Measurements from ENCODE around the gene ELF1.

The ELF1 gene

GRCh38 chr13:40922437-40923040 lies 96.6 kb downstream of the ELF1 start:
- TF ChIP-seq TAF1 (IDR thresholded peaks at IDR 0.05; ENCODE audit: borderline replicate concordance, insufficient read depth, low read length) (no peak), SIN3A (IDR thresholded peaks at IDR 0.05; ENCODE audit: borderline replicate concordance, insufficient read depth, low read length) (no peak), REST (IDR thresholded peaks at IDR 0.05; ENCODE audit: insufficient read depth in 1 of 2, low read depth in 2 of 2, low read length in 2 of 2) (no peak), FOXP2 (optimal IDR thresholded peaks at IDR 0.05; ENCODE audit: borderline replicate concordance, extremely low read depth, extremely low read length, insufficient read depth) (no peak), POLR2AphosphoS5 (IDR thresholded peaks at IDR 0.05; ENCODE audit: low read depth, low read length) (no peak)

GRCh38 chr13:40920826-40921225 lies 98.3 kb downstream of the ELF1 start:
- TF ChIP-seq TAF1 (IDR thresholded peaks at IDR 0.05; ENCODE audit: borderline replicate concordance, insufficient read depth, low read length), result no peak
- TF ChIP-seq FOXP2 (optimal IDR thresholded peaks at IDR 0.05; ENCODE audit: borderline replicate concordance, extremely low read depth, extremely low read length, insufficient read depth), result no peak
- TF ChIP-seq REST (IDR thresholded peaks at IDR 0.05; ENCODE audit: insufficient read depth in 1 of 2, low read depth in 2 of 2, low read length in 2 of 2), result no peak
- no peak for TF ChIP-seq SIN3A (IDR thresholded peaks at IDR 0.05; ENCODE audit: borderline replicate concordance, insufficient read depth, low read length)
- TF ChIP-seq POLR2AphosphoS5 (IDR thresholded peaks at IDR 0.05; ENCODE audit: low read depth, low read length), result no peak

- TF ChIP-seq FOXP2 (optimal IDR thresholded peaks at IDR 0.05; ENCODE audit: borderline replicate concordance, extremely low read depth, extremely low read length, insufficient read depth), result no peak
- TF ChIP-seq REST (IDR thresholded peaks at IDR 0.05; ENCODE audit: insufficient read depth in 1 of 2, low read depth in 2 of 2, low read length in 2 of 2), result no peak
- no peak for TF ChIP-seq TAF1 (IDR thresholded peaks at IDR 0.05; ENCODE audit: borderline replicate concordance, insufficient read depth, low read length)
- TF ChIP-seq SIN3A (IDR thresholded peaks at IDR 0.05; ENCODE audit: borderline replicate concordance, insufficient read depth, low read length), result no peak
- TF ChIP-seq POLR2AphosphoS5 (IDR thresholded peaks at IDR 0.05; ENCODE audit: low read depth, low read length), result no peak
Observed at GRCh38 chr13:40916207-40916998, 102.7 kb downstream of the ELF1 start.

- TF ChIP-seq POLR2AphosphoS5 (IDR thresholded peaks at IDR 0.05; ENCODE audit: low read depth, low read length) (no peak), TAF1 (IDR thresholded peaks at IDR 0.05; ENCODE audit: borderline replicate concordance, insufficient read depth, low read length) (no peak), SIN3A (IDR thresholded peaks at IDR 0.05; ENCODE audit: borderline replicate concordance, insufficient read depth, low read length) (no peak), FOXP2 (optimal IDR thresholded peaks at IDR 0.05; ENCODE audit: borderline replicate concordance, extremely low read depth, extremely low read length, insufficient read depth) (no peak), REST (IDR thresholded peaks at IDR 0.05; ENCODE audit: insufficient read depth in 1 of 2, low read depth in 2 of 2, low read length in 2 of 2) (no peak)
Observed at GRCh38 chr13:40911341-40911740, 107.8 kb downstream of the ELF1 start.
